AML-193 (cell line): ENCODE measurements around the gene REG3G.

Source experiments
- DNase-seq, 2 experiments: peaks; one replicate each; lab custom pipeline; 2025; lab: John Stamatoyannopoulos, UW

Gene REG3G

DNA sequence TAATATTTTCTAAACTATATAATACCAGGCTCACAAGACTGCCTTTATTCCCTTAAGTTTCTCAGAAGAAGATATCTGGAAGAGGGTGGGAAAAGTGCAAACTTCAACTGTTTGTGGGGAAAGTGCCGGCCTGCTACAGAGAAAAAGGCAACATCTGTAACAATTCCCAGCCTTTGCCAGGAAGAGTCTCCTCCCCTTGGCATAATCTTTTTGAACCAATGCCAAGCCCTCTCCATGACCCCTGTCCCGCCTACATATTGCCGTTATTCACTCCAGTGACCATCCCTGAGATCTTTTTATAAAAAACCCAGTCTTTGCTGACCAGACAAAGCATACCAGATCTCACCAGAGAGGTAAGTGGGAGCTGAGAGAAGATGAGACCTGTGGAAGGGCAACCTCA lies at the start of gene REG3G:
Gene REG3G (plus strand): TSS at position 282 of the 400 bp plus-strand sequence. CDS start 392 bp downstream, outside the sequence.
- no peak for DNase-seq

DNA sequence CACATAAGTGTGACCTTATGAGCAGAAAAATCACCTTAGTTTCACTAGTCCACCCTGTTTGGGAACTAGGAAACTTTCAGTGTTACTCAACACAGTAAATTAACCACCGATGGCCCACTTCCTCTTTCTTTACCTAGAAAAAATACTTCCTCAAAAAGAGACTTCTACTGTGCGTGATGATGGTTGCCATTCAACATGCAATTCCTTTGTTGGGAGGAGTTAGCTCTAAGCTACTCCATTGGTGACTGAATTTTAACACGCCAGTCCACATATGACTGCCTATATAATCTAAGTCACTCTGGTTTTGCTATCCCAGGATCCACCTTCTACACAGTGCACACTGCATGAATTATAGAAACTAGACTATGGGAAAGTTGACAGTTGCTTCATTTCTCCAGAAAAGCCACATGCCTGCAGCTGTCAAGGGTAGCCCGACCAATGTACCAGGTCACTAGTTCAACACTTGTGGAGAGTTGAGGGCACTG lies 47.8 kb upstream of the REG3G start:
- DNase-seq = peak; percentile 95 to 96

DNA sequence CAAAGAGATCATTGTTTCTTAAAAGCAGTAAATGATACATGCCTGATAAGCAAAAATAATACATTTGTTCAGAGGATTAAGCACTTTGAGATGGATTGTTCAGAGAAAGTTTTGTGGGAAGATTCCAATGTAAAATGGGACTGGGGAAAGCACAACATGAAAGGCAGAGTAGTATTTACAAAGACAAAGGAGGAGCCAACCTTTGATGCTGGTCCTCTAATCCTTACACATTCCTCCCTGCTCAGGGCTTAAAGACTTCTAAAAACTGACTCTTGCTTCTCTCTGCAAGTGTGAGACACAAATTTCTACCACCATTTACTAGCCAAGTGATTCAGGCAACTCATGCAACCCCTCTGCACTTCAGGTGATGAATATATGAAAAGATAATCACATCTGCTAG lies 47.2 kb upstream of the REG3G start:
- no peak for DNase-seq

DNA sequence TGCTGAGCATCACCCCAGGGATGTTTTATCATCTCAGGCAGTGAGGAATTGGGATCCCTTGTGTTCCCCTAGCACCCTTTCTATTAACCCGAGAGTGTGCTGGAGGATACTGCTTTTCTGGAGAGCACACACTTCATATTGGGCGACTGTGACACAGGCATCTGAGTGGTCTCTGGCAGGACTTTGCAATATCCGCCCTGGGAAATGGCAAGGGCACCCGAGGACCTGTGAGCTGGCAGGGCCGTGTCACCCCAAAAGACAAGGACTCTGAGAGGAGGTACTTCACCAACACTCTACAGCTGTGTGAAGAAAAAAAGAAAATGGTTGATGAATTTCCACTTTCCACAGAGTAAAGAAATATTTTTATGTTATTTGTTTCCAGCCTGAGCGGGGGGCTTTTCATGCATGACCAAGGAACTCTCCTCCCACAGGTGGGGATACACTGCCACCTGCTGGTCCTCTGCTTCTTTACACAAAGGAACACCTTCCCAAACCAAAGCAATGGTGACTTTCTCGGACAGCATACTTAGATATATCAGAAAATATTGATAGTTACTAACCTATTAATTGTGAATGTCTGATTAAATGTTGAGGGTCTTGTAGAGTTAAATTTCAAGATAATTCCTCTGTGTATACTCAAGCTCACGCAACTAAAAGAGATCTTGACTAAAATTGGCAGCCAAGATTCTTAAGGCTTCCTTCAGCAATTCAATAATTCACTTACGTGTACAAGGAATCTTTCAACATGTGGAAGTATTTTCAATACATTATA lies 45.9 kb upstream of the REG3G start:
- DNase-seq = peak; percentile 49 to 51

DNA sequence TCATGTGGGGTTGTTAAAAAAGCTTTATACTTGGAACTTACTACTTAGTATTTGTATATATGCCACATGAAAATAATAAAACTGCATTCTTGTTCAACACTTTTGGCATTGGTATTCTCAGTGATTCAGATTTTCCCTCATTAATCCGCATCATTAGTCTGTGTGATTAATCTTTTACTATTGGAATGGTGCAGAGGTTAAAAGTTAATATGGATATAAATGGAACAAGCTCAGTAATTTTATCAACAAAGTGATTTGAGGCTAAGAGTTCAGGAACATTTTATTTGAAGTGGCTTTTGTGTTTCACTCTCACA lies 45.4 kb upstream of the REG3G start:
- DNase-seq = no peak

DNA sequence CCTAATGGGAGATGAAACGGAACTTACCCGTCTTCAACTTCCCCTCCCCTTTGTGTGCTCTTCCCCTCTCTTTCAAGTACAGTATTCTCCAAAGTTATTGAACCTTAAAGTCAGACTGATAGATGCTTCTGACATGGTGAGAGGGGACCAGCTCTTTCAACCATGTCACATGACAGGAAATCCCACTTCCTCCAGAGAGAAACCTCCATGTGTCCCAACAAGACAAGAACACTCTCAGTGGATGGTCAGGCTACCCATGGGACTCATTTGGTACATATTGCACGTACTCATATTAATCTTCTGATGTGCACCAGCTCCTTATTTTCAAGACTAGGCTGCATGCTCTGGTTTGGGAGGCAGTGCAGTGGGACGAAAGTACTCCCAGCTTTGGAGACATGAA lies 44.6 kb upstream of the REG3G start:
- DNase-seq = no peak

DNA sequence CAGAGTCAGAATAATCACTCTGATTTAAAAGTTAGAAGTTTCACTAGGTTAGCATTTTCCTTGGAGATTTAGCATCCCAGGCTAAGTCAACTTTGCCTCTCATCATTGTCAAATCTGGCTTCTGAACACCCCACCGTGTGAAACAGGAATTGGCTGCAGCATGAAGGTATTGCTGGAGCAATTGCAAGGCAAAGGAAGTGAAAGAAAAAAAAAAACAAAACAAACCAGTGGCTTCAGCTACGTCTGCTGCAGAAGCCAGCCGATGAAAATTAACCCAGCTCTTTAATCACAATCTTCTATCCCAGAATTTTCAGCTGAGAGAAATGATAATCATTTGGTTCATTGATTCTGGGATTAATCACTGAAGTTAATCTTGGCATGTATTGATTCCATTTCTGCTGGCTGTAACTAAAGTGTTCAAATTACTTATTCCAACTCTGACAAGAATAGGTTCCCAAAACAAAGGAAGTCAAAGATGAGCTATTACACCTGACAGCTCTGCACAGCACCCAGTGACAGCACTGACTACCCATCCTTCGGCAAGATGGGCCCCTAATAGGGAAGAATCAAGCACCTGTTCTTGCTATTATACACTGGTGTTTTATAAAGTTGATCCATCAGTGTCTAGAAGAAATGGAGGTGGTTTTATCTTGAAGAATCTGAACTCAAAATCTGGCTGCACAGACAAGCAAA lies 42.7 kb upstream of the REG3G start:
- no peak for DNase-seq

DNA sequence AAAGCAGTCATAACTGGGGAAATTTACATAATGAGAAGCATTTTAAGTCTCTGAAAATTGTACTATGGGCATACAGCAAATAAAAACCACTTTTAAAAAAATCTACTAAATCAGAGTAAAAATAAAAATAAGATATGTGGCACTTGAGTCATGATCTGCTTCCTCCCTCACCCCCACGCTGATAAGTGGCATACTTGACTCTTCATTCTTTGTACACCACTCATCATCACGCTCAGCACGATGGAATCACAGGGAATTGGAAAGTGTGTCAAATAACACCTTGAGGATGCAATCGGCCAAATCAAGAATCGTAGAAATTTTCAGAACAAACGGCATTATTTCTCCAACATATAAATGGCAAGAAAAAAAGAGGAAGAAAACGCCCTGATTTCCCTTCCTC lies 41.1 kb upstream of the REG3G start:
- no peak for DNase-seq

DNA sequence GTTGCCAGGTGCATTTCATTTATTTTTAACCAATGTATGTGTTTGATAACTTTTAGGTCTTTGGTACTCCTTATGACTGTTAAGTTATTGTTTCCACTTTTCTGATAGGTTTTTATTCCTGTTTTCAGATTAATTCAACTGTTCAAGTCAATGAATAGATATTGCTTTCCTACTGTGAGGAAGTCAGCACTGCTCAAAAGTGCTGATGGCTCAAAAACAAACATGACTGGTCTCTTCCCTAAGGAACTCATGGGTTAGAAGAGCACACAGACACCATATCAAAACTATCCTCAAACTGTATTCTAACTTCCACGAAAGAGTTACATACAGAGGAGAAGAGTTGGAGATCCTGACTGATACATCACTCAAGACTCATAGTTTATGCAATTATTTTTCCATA lies 39.9 kb upstream of the REG3G start:
- DNase-seq = no peak

DNA sequence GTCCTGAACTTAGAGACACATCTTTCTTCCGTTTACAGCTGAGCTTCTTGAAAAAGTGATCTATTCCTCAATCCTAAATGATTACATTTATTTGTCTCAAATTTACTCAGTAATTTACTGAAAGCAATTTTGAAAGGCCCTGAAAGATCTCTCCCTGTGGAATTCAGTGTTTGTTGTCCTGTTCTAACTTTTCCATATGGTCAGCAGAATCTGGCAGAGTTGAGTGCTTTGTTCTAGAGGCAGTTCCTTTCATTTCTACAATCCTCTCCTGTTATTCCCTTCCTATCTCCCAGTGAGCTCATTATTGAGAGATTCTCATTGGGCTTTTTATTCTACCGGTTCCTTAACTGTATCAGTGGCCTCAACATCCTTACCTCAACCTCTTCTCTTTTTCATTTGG lies 36.5 kb upstream of the REG3G start:
- DNase-seq = no peak

DNA sequence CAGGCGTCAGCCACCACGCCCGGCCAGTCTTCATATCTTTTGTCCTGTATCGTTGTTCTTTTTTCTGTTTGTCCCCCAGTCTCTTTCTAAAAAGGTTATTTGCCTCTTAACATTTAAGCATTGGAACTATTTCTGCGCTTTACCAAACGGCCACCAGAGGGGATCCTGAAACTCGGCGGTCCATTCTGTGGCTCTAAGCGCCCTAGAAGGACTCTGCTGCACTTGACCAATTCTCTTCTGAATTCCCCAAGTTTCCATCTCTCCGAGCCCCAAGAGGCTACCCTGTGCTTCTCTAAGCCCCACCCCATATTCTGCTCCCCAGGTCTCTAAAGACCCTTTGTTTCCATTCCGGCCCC lies 33.1 kb upstream of the REG3G start:
- no peak for DNase-seq

DNA sequence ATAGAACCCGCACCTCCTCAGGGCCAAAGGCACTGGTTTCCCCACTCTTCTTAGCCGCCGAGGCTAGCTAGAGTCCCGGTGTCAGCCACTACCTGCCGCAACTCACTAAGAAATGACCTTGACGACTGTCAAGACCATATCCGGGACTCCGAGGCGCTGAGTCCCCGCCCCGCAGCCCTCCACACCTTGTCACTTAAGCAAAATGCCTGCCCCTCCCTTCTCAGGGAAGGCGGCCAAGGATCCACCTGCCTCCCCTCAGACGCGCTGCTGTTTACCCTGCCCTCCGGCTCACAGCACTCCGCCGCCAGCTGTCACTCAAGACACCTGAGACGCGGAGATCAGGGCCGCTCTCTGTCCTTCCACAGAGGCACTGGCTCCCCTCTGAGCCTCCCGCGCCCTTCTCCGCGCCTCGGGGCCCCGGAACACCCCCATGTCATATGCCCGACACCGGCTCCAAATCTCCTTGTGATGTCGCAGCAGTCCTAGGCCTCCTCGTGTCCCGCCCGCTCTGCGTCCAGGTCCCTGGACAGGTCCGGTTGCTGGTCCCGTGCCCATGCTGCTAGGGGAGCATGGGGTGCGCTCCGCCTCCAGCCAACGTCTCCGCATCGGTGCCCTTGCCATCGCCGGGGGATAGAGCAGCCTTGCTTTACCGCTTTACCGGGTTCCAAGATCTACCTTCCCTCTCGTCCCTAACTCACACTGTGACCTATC lies 32.5 kb upstream of the REG3G start:
- DNase-seq = no peak

DNA sequence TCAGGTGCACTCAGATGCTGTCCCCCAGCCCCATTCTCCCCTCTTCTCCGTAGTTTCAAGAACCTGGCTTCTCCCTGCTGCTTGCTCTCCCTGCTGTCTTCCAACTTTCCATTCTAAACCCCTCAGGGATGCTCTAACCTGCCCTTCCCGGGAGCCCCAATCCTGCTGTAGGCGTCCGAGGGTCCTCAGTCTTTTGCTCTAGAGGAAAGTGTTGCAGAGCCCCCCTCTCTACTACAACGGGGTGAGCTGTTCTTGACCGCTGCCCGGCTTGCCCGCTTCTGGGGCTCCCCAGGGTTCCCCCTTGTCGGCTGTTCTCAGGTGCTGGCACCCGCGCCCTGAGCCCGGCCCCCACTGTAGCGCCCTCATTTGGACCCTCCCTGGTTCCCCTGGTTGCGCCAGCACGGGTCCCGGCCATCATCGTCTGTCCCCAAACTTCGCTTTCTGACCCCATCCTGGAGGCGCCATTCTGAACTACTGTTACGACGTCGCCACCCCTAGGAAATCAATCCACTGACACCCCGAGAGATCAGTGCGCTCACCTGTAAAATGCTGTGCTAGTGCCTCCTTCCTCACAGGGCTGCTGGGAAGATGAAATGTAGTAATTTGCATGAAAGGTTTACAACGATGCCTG lies 31.9 kb upstream of the REG3G start:
- no peak for DNase-seq

DNA sequence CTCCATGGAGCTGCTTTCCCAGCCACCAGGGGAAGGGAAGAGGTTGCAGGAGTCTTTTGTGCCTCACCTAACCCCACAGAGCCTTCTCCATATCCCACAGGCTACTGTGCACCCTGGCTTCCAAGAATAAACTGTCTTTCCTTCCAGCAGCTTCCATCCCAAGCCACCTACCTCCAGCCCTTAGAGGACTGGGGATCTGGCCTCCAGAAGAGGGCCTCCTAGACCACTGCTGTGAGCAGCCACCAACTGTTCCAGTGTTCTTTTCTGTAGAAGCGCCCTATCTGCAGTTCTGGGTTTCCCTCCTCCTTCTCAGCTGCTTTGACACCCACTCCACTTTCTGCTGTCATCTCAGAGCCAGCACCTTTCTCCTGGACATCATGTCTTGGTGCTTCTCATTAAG lies 30.7 kb upstream of the REG3G start:
- no peak for DNase-seq

DNA sequence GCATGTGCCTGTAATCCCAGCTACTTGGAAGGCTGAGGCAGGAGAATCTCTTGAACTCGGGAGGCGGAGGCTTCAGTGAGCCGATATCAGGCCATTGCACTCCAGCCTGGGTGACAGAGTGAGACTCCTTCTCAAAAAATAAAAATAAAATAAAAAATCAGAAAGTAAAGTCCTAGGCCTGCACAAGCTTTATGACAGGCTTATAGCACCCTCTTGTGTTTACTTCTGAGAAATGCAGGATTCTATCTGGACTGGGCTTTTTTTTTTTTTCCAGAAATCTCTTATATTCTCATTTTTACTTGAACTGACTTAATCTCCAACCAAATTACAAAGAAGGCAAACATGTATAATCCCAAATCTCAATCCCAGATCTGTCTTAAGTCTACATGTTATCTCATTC lies 26.1 kb upstream of the REG3G start:
- peak; percentile 6 to 37 for DNase-seq

DNA sequence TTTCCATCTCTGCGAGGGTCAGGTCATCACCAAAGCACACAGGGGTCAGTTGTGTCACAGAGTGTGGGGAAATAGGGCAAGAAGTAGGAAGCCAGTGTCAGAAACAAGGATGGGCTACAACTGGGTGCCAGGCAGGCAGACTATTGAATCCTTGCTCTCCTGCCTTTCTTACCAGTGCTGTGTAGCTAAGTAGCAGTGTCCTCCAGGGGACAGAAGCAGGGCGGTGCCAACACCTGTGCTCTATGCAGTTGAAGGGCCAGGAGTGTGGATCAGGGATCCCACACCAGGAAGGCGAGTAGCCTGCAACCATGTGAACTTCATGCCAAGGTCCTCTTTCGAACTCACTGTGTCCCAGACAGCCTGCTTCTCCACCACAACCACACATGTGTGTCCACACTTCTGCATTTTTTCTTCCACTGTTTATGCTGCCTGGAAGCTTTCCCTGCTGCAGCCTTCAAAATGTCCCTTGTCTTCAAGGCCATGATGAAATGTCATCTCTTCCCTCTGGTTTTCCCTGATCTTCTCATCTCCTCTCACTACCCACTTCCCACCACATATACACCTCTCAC lies 25.4 kb upstream of the REG3G start:
- DNase-seq = no peak

DNA sequence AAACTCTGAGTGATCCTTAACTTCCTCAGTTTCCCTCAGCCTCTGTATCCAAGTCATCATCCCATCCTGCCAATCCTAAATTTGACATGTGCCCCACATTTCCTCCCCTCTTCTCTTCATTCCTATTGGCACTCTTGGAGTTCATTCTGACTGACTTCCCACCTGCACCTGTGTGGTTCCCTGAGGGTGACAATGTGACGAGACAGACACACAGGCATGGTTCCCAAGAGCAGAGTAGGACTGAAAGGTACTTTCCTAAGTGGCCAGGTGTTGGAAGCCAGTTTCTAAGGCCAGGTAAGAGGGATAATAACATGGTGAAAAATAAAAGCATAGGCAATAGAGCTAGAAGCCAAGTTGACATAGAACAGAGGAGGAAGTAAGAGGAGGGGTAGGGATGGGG lies 24.2 kb upstream of the REG3G start:
- no peak for DNase-seq

DNA sequence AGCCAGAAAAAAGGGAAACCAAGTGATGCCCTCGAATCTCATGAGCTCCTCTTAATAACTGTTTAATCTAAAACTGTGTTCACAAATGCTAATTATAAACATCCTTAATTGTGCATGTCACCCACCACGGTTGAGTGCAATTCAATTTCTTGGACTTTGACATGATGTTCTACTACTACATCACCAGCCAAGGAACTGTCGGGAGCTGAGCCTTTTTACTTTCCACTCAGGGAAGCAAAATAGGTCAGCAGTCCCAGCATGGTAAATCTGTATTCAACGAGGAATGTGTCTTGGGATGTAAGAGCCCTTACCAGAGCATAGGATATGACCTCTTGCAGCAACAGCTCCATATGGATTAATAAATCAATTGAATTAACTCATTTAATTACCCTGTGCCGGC lies 20.8 kb upstream of the REG3G start:
- no peak for DNase-seq

DNA sequence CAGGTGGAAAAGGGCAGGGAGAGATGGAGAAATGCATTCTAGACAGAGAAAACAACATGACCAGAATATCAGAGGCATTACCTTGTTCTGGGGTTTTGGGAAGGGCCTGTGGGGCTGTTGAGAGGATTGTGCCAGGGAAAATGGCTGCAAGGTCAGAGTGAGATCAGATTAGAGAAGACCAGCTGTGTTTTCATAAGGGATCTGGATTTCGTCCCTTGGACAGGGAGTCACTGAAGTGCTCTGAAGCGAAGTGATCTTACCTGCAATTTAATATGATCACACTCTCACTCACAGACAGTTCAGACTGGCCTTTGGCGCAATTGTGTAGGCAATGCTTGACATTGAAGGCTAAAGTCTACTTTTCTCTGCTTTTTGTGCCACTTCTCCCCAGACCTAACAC lies 20.3 kb upstream of the REG3G start:
- no peak for DNase-seq

DNA sequence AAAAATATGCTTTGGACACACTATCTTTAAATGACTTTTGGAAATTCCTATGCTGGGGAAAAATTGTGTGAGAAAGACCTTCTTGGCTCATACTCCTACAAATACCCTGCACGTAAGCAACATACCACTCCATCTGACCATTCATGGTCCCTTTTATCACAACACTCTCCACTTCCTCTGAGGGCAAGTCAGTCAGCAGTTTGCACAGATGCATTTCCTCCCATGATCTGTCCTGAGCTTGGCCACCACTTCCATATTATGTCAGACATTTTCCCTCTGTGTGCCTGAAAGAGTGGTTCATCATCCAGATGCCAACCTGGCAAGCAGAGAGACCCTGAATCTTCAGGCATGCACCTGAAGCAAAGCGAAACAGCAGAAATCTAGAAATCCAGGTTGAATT lies 16.1 kb upstream of the REG3G start:
- no peak for DNase-seq

DNA sequence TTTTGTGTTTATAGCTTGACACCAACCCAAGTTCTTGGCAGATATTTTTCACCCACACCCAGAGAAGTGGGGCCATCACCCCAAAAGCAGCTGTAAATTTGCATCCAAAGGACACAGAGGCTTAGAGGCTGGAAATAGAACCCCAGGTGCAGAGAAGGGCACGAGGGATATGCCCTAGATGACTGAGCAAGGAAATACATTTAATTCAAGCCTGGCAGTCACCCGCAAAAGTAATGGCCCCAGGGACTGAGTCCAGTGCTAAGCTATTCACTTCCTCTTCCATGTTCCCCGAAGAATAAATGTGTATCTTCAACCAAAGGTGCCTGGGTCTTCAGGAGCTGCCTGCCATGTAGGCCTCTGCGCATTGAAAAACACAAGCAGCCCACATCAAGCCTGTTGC lies 14.0 kb upstream of the REG3G start:
- no peak for DNase-seq

DNA sequence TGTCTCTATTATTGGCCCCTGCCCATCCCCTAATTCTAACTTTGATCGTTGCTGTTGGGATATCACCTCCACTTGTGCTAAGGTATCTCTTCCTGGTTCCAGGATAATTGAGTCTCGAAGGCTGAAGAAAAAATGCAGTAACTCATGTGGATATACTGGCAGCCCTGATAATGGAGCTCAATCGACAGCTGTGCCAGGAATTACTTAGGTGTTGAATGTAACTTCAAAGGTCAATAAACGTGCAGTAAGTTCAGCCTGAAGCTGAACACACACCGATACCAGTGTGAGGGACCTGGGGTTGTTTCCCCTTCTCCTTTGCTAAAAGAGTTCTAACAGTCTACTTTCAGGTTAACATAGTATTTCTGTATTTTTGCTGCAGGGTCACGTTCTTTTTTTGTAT lies 11.9 kb upstream of the REG3G start:
- DNase-seq = no peak
